SK-N-DZ (cell line): ENCODE measurements around the gene KRTAP12-4.
"Not testable (repeated sequence)": the region's sequence is repeated elsewhere in the genome, so short reads cannot be mapped to it uniquely, and the experiment has no call there.

Experiments
- DNase-seq: peaks from one replicate; pipeline ENCODE4 v3.0.0-alpha.2; 2015; ENCODE audit warnings: low spot score

KRTAP12-4 gene

GRCh38 chr21:44657635-44658540 is 3.4 kb upstream of the KRTAP12-4 start, which contains the start of gene KRTAP12-3:
TSS of gene KRTAP12-3 (plus strand) at chr21:44657932. CDS start at chr21:44657980, 48 bp downstream.
- DNase-seq = no peak

GRCh38 chr21:44656868-44657267 is 2.4 kb upstream of the KRTAP12-4 start:
- no peak for DNase-seq

GRCh38 chr21:44653656-44654575 is 543 bp downstream of the KRTAP12-4 start:
- DNase-seq = no peak

- no peak for DNase-seq
Observed at GRCh38 chr21:44653123-44653522, 1.3 kb downstream of the KRTAP12-4 start.

- no peak for DNase-seq
Observed at GRCh38 chr21:44650973-44651675, 3.3 kb downstream of the KRTAP12-4 start.

- DNase-seq = no peak
Observed at GRCh38 chr21:44650265-44650972, 4.0 kb downstream of the KRTAP12-4 start.

- no peak for DNase-seq
Observed at GRCh38 chr21:44649521-44650100, 4.8 kb downstream of the KRTAP12-4 start.

GRCh38 chr21:44648557-44649311 is 5.7 kb downstream of the KRTAP12-4 start:
- no peak for DNase-seq

GRCh38 chr21:44647222-44647552 is 7.3 kb downstream of the KRTAP12-4 start:
- no peak for DNase-seq

- DNase-seq = not testable (repeated sequence)
Observed at GRCh38 chr21:44646366-44647221, 7.9 kb downstream of the KRTAP12-4 start, which contains the start of gene KRTAP10-11. TSS of gene KRTAP10-11 (plus strand) at chr21:44646414. CDS start at chr21:44646459, 45 bp downstream.

- DNase-seq = no peak
Observed at GRCh38 chr21:44644878-44645277, 9.6 kb downstream of the KRTAP12-4 start.

- DNase-seq = no peak
Observed at GRCh38 chr21:44643741-44644310, 10.6 kb downstream of the KRTAP12-4 start.

- DNase-seq = no peak
Observed at GRCh38 chr21:44640761-44641160, 13.7 kb downstream of the KRTAP12-4 start.

GRCh38 chr21:44639331-44639655 is 15.2 kb downstream of the KRTAP12-4 start:
- no peak for DNase-seq

GRCh38 chr21:44638506-44639330 is 15.7 kb downstream of the KRTAP12-4 start:
- not testable (repeated sequence) for DNase-seq

GRCh38 chr21:44637851-44638348 is 16.6 kb downstream of the KRTAP12-4 start:
- DNase-seq = not testable (repeated sequence)
